Gastroesophageal sphincter (tissue), 4 donors: ENCODE results near the gene ADGRF5. TPM values are rescaled to one million over a fixed set of nuclear protein-coding genes. Genes with fewer than 3 reads are reported as not detected.
A peak's percentile ranks its signal among the peaks of the same experiment; 100 is the strongest.
"Not testable (repeated sequence)": the region's sequence is repeated elsewhere in the genome, so short reads cannot be mapped to it uniquely, and the experiment has no call there.

ENCODE experiments used
- ATAC-seq: fragments of 150-250 bp; one replicate; pipeline ENCODE4 v1.9.1; 2016; ENCODE audit warnings: mild to moderate bottlenecking, moderate library complexity
- H3K27ac ChIP-seq, 4 donors: fragments of 200-600 bp; sonication (generic) in 3 of 4; 1 replicate in 3 of 4; 2 replicates in 1 of 4; pipeline ENCODE4 v1.5.1; 2016 to 2019
- H3K27me3 ChIP-seq: fragments of 200-600 bp; sonication (generic); one replicate; pipeline ENCODE4 v1.5.1; 2019
- H3K36me3 ChIP-seq, 2 donors: fragments of 200-600 bp; sonication (generic); one replicate each; pipeline ENCODE4 v1.5.1; 2019; ENCODE audit warnings: control low read depth in 1 of 2
- H3K4me1 ChIP-seq, 3 donors: fragments of 200-600 bp; sonication (generic); 1 replicate in 2 of 3; 2 replicates in 1 of 3; pipeline ENCODE4 v1.5.1; 2016 to 2019; ENCODE audit warnings: control low read depth in 2 of 3
- H3K4me3 ChIP-seq, 2 donors: fragments of 200-600 bp; sonication (generic); one replicate each; pipeline ENCODE4 v1.5.1; 2019; ENCODE audit warnings: mild to moderate bottlenecking in 1 of 2, moderate library complexity in 1 of 2
- H3K9me3 ChIP-seq, 3 donors: fragments of 200-600 bp; sonication (generic); one replicate each; pipeline ENCODE4 v1.5.1; 2017 to 2019; ENCODE audit warnings: control low read depth in 2 of 3
- EP300 ChIP-seq: sonication (generic); formaldehyde crosslinking; IDR thresholded peaks from one replicate; pipeline ENCODE4 v1.6.1; 2017; ENCODE audit warnings: antibody characterized with exemption, mild to moderate bottlenecking
- POLR2A ChIP-seq, 2 donors: fragments of 450-650 bp; IDR thresholded peaks; one replicate each; pipeline ENCODE4 v1.6.1; 2017; ENCODE audit warnings: antibody characterized with exemption in 2 of 2, mild to moderate bottlenecking in 2 of 2, moderate library complexity in 1 of 2
- POLR2AphosphoS5 ChIP-seq: sonication (generic); formaldehyde crosslinking; IDR thresholded peaks from one replicate; pipeline ENCODE4 v1.6.1; 2017; ENCODE audit warnings: antibody characterized with exemption
- WGBS, 2 donors: methylation state at CpG; one replicate each; pipeline ENCODE4 v1.1.5; 2018; ENCODE audit warnings: low coverage in 1 of 2; 5-methylcytosine and 5-hydroxymethylcytosine counted together
- total RNA-seq, 4 donors: library from RNA; depleted of rRNA; stranded (reverse); fragments of >200 nt; gene quantifications; one replicate each; pipeline ENCODE4 v1.1.0, GENCODE V29; 2016
- TF ChIP-seq, protein P1 (sequence below), 4 experiments: fragments of 200-600 bp in 2 of 4; fragments of 450-650 bp in 2 of 4; sonication (generic) in 1 of 4; IDR thresholded peaks; one replicate each; pipeline ENCODE4 v1.5.1; 2017 to 2019; ENCODE audit warnings: antibody characterized with exemption in 4 of 4, mild to moderate bottlenecking in 2 of 4, moderate library complexity in 2 of 4

Gene ADGRF5
- total RNA-seq, 4 donors from 2014 or later = 11.7 to 37.6 (median 26.0) TPM

GRCh38 chr6:46855966-46856365 lies 65.8 kb downstream of the ADGRF5 start:
- not testable (repeated sequence) for H3K36me3 ChIP-seq, H3K4me3 ChIP-seq, H3K9me3 ChIP-seq, H3K27ac ChIP-seq, H3K27me3 ChIP-seq, ATAC-seq, H3K4me1 ChIP-seq
- TF ChIP-seq, protein P1, sequence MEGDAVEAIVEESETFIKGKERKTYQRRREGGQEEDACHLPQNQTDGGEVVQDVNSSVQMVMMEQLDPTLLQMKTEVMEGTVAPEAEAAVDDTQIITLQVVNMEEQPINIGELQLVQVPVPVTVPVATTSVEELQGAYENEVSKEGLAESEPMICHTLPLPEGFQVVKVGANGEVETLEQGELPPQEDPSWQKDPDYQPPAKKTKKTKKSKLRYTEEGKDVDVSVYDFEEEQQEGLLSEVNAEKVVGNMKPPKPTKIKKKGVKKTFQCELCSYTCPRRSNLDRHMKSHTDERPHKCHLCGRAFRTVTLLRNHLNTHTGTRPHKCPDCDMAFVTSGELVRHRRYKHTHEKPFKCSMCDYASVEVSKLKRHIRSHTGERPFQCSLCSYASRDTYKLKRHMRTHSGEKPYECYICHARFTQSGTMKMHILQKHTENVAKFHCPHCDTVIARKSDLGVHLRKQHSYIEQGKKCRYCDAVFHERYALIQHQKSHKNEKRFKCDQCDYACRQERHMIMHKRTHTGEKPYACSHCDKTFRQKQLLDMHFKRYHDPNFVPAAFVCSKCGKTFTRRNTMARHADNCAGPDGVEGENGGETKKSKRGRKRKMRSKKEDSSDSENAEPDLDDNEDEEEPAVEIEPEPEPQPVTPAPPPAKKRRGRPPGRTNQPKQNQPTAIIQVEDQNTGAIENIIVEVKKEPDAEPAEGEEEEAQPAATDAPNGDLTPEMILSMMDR (IDR thresholded peaks at IDR 0.05) = peak; percentile 31 to 61 (median 44)
- 29 to 30% methylated on average over 1 of the region's 1 CpG for WGBS, 2 donors

DNA sequence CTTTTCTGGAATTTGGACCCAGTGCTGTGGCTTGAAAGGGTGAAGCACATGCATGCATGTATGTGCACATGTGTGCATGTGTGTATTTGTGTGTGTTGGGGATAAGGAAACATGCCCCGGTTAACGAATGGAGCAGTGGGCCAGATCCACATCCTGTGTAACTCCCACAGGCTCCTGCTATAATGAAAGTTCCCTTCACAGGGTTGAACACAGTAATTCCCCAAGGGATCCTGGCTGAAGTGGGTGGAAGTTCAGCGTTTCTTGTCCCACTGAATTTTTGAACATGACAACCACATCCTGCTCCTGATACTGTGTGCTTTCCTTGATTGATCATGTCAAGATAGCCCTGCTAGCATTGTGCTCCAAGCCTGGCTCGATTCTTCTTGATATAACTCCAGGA lies 70.2 kb downstream of the ADGRF5 start:
- not testable (repeated sequence) for ATAC-seq, H3K9me3 ChIP-seq, H3K36me3 ChIP-seq, H3K27me3 ChIP-seq, H3K4me3 ChIP-seq, H3K27ac ChIP-seq
- H3K4me1 ChIP-seq = peaks cover 0 to 11% (median 0%) of the 10 kb centered on the region in 3 donors
- 56 to 60% methylated on average over 1 to 3 of the region's 4 CpGs for WGBS, 2 donors

GRCh38 chr6:46850792-46851191 lies 70.9 kb downstream of the ADGRF5 start:
- H3K4me1 ChIP-seq = peaks cover 0 to 11% (median 0%) of the 10 kb centered on the region in 3 donors
- WGBS, 2 donors = 76 to 100% methylated on average over 1 to 2 of the region's 2 CpGs
- H3K27me3 ChIP-seq = no peaks in the 10 kb centered on the region
- H3K4me3 ChIP-seq = no peak overlapping the region
- no peaks in the 10 kb centered on the region for H3K9me3 ChIP-seq
- no peaks in the 10 kb centered on the region for H3K36me3 ChIP-seq
- no peak for ATAC-seq
- TF ChIP-seq EP300 = no peak
- H3K27ac ChIP-seq = no peak overlapping the region

DNA sequence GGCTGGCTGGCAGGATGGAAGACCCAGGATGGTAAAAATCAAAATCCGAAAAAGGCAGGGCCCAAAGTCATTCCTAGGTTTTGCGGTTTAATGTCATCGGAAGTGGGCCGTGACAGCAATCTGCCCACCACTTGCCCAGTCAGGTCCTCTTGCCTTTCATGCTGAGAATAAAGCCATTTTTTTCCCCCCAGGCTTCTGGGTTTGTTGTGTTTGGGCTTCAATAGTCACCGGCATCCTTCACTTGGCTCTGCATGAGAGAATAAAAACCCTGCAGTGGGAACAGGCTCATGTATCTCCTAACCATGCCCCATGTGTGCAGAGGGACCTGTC lies 72.4 kb downstream of the ADGRF5 start:
- ATAC-seq = no peak
- H3K27ac ChIP-seq = no peak overlapping the region
- no peak for TF ChIP-seq POLR2A (IDR thresholded peaks at IDR 0.05)

GRCh38 chr6:46848684-46849360 lies 72.9 kb downstream of the ADGRF5 start:
- Histone ChIP-seq H3K27ac (no peak overlapping the region), H3K4me3 (no peak overlapping the region), H3K4me1 (peaks cover 0 to 11% (median 0%) of the 10 kb centered on the region in 3 donors), H3K9me3 (no peaks in the 10 kb centered on the region), H3K27me3 (no peaks in the 10 kb centered on the region), H3K36me3 (no peaks in the 10 kb centered on the region)
- TF ChIP-seq, protein P1 (IDR thresholded peaks at IDR 0.05) = peak; percentile 94 to 97 (median 96)
- TF ChIP-seq POLR2AphosphoS5 = no peak
- TF ChIP-seq POLR2A (IDR thresholded peaks at IDR 0.05) = no peak
- WGBS, 2 donors = 6 to 46% methylated on average over 4 to 22 of the region's 25 CpGs
- ATAC-seq = peak; percentile 91

More for the DNA sequence above, 72.4 kb downstream of the ADGRF5 start:
- no peak overlapping the region for H3K4me3 ChIP-seq
- no peaks in the 10 kb centered on the region for H3K36me3 ChIP-seq
- no peaks in the 10 kb centered on the region for H3K9me3 ChIP-seq
- 50 to 69% methylated on average over 2 to 5 of the region's 5 CpGs for WGBS, 2 donors
- H3K27me3 ChIP-seq = no peaks in the 10 kb centered on the region
- peaks cover 0 to 11% (median 0%) of the 10 kb centered on the region in 3 donors for H3K4me1 ChIP-seq

- no peak for TF ChIP-seq POLR2A (IDR thresholded peaks at IDR 0.05)
These were observed 76.6 kb downstream of the ADGRF5 start for GRCh38 chr6:46845126-46845525.

GRCh38 chr6:46842252-46842846 lies 79.4 kb downstream of the ADGRF5 start:
- not testable (repeated sequence) for H3K27me3 ChIP-seq, H3K27ac ChIP-seq, H3K4me1 ChIP-seq, ATAC-seq, H3K36me3 ChIP-seq, H3K4me3 ChIP-seq
- H3K9me3 ChIP-seq = peaks cover 0 to 24% (median 0%) of the 10 kb centered on the region in 3 donors
- 87 to 100% methylated on average over 2 to 6 of the region's 6 CpGs for WGBS, 2 donors

More at GRCh38 chr6:46845126-46845525, 76.6 kb downstream of the ADGRF5 start:
- H3K4me3 ChIP-seq = no peak overlapping the region
- H3K27me3 ChIP-seq = no peaks in the 10 kb centered on the region
- peaks cover 0 to 11% (median 0%) of the 10 kb centered on the region in 3 donors for H3K4me1 ChIP-seq
- no peak for ATAC-seq
- 37 to 76% methylated on average over 5 of the region's 5 CpGs for WGBS, 2 donors
- H3K9me3 ChIP-seq = peaks cover 0 to 24% (median 0%) of the 10 kb centered on the region in 3 donors
- no peak overlapping the region for H3K27ac ChIP-seq
- no peaks in the 10 kb centered on the region for H3K36me3 ChIP-seq
